ENCODE measurements around the gene RAB40C. TPM values are rescaled to one million over a fixed set of nuclear protein-coding genes. Genes with fewer than 3 reads are reported as not detected.

Gene RAB40C
- total RNA-seq, 1 donor = 11.2 TPM

DNA sequence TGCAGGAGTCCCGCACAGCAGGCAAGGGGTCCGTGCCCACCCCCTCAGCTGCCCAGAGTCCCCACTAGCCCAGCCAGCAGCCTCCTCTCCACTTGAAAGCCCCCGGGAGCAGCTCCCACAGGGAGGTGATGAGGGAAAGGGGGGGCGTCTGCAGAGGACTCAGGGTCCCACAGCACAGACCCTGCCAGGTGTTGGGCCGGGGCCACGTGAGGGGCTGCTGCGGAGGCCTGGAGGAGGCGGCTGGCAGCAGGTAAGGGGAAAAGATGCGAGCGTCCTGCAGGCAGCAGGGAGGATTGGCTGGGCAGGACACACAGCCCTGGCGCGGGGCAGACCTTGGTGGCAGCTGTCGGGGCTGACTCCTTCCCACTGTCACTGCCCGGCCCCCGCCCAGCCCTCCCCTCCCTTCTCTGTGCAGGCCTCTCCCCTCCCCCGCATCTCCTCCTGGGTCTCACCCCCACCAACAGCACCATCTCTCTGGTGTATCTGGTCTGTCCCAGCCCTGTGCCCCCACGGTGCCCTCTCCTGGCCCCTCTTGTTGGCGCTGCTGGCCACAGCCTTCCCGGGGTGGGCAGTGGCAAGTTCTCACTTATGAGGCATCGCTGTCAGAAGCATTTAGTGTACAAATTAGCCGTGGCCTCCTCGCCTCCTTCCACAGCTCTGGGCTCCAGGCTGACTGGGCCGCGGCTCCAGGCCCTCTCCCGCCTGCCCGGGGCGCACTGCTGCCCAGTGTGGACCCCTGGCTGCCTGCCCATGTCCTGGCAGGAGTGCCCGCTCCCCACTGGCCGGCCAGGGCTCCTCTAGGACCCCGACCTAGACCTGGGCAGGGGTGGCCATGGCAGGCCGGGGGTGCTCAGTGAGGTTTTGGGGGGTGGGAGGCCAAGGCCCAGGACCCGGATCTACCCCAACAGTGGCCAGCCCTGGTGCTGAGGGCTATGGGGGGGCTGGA, 34.1 kb upstream of the RAB40C start:
- peak; percentile 94 for DNase-seq (ENCODE audit: insufficient read length, low spot score, missing footprints)
- peaks cover 6% of the 10 kb centered on the region for H3K4me1 ChIP-seq (ENCODE audit: insufficient read depth, low read length)
- peaks cover 7% of the 10 kb centered on the region for H3K36me3 ChIP-seq (ENCODE audit: insufficient read depth, low read length)
- no peak overlapping the region for H3K4me2 ChIP-seq (ENCODE audit: insufficient read depth, low read length)
- no peak overlapping the region for H2AFZ ChIP-seq (ENCODE audit: low read length)
- no peaks in the 10 kb centered on the region for H4K20me1 ChIP-seq (ENCODE audit: insufficient read depth, low read length)
- TF ChIP-seq, protein P1, sequence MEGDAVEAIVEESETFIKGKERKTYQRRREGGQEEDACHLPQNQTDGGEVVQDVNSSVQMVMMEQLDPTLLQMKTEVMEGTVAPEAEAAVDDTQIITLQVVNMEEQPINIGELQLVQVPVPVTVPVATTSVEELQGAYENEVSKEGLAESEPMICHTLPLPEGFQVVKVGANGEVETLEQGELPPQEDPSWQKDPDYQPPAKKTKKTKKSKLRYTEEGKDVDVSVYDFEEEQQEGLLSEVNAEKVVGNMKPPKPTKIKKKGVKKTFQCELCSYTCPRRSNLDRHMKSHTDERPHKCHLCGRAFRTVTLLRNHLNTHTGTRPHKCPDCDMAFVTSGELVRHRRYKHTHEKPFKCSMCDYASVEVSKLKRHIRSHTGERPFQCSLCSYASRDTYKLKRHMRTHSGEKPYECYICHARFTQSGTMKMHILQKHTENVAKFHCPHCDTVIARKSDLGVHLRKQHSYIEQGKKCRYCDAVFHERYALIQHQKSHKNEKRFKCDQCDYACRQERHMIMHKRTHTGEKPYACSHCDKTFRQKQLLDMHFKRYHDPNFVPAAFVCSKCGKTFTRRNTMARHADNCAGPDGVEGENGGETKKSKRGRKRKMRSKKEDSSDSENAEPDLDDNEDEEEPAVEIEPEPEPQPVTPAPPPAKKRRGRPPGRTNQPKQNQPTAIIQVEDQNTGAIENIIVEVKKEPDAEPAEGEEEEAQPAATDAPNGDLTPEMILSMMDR (IDR thresholded peaks at IDR 0.05; ENCODE audit: extremely low read depth, low read depth, low read length) = no peak
- peaks cover 18% of the 10 kb centered on the region for H3K27me3 ChIP-seq (ENCODE audit: insufficient read depth, low read length)
- no peak overlapping the region for H3K4me3 ChIP-seq (ENCODE audit: insufficient read depth, low read length)
- H3K9me3 ChIP-seq (ENCODE audit: low read depth, low read length) = no peaks in the 10 kb centered on the region
- peaks cover 2% of the 10 kb centered on the region for H3K79me2 ChIP-seq (ENCODE audit: insufficient read depth, low read length)
- no peak overlapping the region for H3K27ac ChIP-seq (ENCODE audit: low read depth, low read length)

DNA sequence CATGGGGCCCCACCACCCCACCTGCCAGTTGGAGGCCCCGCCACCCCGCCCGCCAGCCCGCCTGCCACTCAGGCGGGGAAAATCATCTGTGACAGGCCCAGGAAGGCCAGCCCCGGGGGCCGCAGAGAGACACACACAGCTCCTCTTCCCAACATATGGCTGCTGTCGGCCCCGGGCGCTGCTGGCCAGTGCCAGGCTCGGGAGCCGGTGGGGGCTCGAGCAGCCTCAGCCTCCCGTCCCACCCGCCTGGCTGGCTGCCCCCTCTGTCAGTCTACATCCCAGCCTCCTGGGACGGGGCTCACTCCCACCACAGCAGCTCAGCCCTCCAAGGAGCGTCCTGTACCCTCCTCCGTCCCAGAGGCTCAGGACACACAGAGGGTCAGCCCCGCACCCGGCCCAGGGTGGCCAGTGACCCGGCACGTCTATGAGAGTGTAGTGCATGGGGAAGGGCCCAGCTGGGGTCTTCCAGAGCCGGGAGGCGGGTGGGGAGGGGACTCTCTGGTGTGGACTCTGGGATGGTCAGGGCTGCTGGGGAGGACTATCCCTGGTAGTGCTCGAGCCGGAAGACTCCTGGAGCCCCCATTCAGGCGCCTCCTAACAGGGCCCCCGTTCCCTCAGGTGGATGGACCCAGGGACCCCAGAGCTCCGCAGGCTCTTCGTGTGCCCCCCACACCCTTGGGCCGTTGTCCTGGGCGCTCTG, 33.2 kb upstream of the RAB40C start:
- H3K4me2 ChIP-seq (ENCODE audit: insufficient read depth, low read length) = no peak overlapping the region
- H3K27ac ChIP-seq (ENCODE audit: low read depth, low read length) = no peak overlapping the region
- H3K27me3 ChIP-seq (ENCODE audit: insufficient read depth, low read length) = peaks cover 26% of the 10 kb centered on the region
- peaks cover 2% of the 10 kb centered on the region for H4K20me1 ChIP-seq (ENCODE audit: insufficient read depth, low read length)
- TF ChIP-seq, protein P1 (IDR thresholded peaks at IDR 0.05; ENCODE audit: extremely low read depth, low read depth, low read length) = no peak
- peak; percentile 88 for DNase-seq (ENCODE audit: insufficient read length, low spot score, missing footprints)
- no peaks in the 10 kb centered on the region for H3K9me3 ChIP-seq (ENCODE audit: low read depth, low read length)
- peaks cover 5% of the 10 kb centered on the region for H3K36me3 ChIP-seq (ENCODE audit: insufficient read depth, low read length)
- H3K4me3 ChIP-seq (ENCODE audit: insufficient read depth, low read length) = no peak overlapping the region
- no peak overlapping the region for H2AFZ ChIP-seq (ENCODE audit: low read length)
- H3K79me2 ChIP-seq (ENCODE audit: insufficient read depth, low read length) = peaks cover 2% of the 10 kb centered on the region
- peaks cover 6% of the 10 kb centered on the region for H3K4me1 ChIP-seq (ENCODE audit: insufficient read depth, low read length)

DNA sequence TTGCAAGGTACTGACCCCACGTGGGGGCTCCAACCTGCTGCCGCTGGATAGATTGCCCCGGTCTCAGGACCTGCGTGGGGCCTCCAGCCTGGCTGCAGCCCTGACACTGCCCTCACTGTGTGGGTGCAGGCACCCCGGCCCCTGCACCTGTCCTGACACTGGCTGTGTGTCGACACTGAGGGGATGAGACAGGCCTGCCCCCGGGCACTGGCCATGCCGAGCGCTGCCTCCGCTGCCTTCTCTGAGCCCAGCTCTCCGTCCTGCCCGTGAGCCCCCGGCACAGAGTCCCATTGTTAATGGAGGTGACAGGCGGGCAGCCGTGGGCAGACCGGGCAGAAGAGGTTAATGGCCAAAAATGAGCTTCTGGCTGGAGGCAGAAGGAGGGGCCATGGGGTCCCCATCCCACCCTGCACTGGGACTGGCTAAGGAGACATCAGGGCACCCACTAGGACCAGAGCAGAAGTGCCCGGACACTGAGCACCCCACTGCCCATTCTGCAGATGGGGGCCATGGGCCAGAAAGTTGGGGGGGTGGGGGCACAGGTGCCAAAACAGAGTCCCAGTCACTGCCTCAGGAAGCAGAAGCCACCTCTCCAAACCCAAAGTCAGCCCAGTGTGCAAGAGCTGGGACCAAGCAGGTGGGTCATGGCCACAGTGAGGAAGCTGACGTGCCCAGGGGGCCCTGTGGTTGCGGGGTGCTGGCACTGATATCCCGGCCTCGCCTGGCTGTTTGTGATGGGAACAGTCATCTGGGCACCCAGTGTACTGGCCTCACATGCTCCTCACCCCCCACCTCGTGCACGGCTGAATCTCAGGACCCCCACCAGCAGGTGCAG, 32.2 kb upstream of the RAB40C start:
- TF ChIP-seq, protein P1 (IDR thresholded peaks at IDR 0.05; ENCODE audit: extremely low read depth, low read depth, low read length) = no peak
- Histone ChIP-seq H3K4me3 (ENCODE audit: insufficient read depth, low read length) (no peak overlapping the region), H4K20me1 (ENCODE audit: insufficient read depth, low read length) (peaks cover 3% of the 10 kb centered on the region), H3K4me1 (ENCODE audit: insufficient read depth, low read length) (peaks cover 6% of the 10 kb centered on the region), H3K4me2 (ENCODE audit: insufficient read depth, low read length) (no peak overlapping the region), H2AFZ (ENCODE audit: low read length) (no peak overlapping the region), H3K9me3 (ENCODE audit: low read depth, low read length) (no peaks in the 10 kb centered on the region), H3K79me2 (ENCODE audit: insufficient read depth, low read length) (no peaks in the 10 kb centered on the region), H3K36me3 (ENCODE audit: insufficient read depth, low read length) (no peaks in the 10 kb centered on the region), H3K27me3 (ENCODE audit: insufficient read depth, low read length) (peaks cover 36% of the 10 kb centered on the region), H3K27ac (ENCODE audit: low read depth, low read length) (no peak overlapping the region)
- peak; percentile 92 for DNase-seq (ENCODE audit: insufficient read length, low spot score, missing footprints)
